ENCODE data around the gene ZNG1E. TPM values are rescaled to one million over a fixed set of nuclear protein-coding genes. Genes with fewer than 3 reads are reported as not detected.
A peak's percentile ranks its signal among the peaks of the same experiment; 100 is the strongest.
"Not testable (repeated sequence)": the region's sequence is repeated elsewhere in the genome, so short reads cannot be mapped to it uniquely, and the experiment has no call there.

Gene ZNG1E
- total RNA-seq: 10 to 100 TPM; 22.5 to 43.3 (median 38.7) TPM

GRCh38 chr9:65675589-65676021, at the start of gene ZNG1E:
Gene ZNG1E, plus strand, starts transcription at chr9:65675928. Its CDS starts 49 bp downstream, at chr9:65675977.
- not testable (repeated sequence) for DNase-seq (ENCODE audit: low spot score in 2 of 2); H3K9me3 ChIP-seq; H3K36me3 ChIP-seq; H3K4me1 ChIP-seq; H3K27me3 ChIP-seq
- Histone ChIP-seq H3K27ac (peak within 1 kb of the TSS in 3 of 4 donors; percentile 74 to 77 (median 75)), H3K4me3 (peak within 1 kb of the TSS; percentile 28 to 58 (median 52))
- 0% methylated on average over 2 of the region's 33 CpGs; no CpG with 5 or more reads in 1 of the 2 donors for WGBS, 2 donors

- not testable (repeated sequence) for H3K4me3 ChIP-seq; H3K27me3 ChIP-seq; H3K36me3 ChIP-seq; H3K9me3 ChIP-seq; H3K27ac ChIP-seq; DNase-seq (ENCODE audit: low spot score in 2 of 2); H3K4me1 ChIP-seq
- 82 to 83% methylated on average over 2 of the region's 2 CpGs for WGBS, 2 donors
Observed at GRCh38 chr9:65673579-65673978, 2.1 kb upstream of the ZNG1E start.

GRCh38 chr9:65675018-65675417, 710 bp upstream of the ZNG1E start:
- H3K36me3 ChIP-seq; DNase-seq (ENCODE audit: low spot score in 2 of 2); H3K4me1 ChIP-seq; H3K27ac ChIP-seq; H3K9me3 ChIP-seq; H3K27me3 ChIP-seq; H3K4me3 ChIP-seq: not testable (repeated sequence)
- WGBS, 2 donors: 33 to 40% methylated on average over 4 to 5 of the region's 5 CpGs

GRCh38 chr9:65676389-65676788, 661 bp downstream of the ZNG1E start:
- Histone ChIP-seq H3K27ac (peak overlapping the region in 2 of 4 donors; percentile 40 to 56), H3K4me3 (peak overlapping the region in 2 of 4 donors; percentile 21 to 33)
- H3K27me3 ChIP-seq; H3K4me1 ChIP-seq; DNase-seq (ENCODE audit: low spot score in 2 of 2); H3K9me3 ChIP-seq; H3K36me3 ChIP-seq: not testable (repeated sequence)
- WGBS, 2 donors: 0% methylated on average over 5 of the region's 11 CpGs; no CpG with 5 or more reads in 1 of the 2 donors

- not testable (repeated sequence) for H3K27me3 ChIP-seq; H3K36me3 ChIP-seq; H3K4me1 ChIP-seq; DNase-seq (ENCODE audit: low spot score in 2 of 2); H3K4me3 ChIP-seq; H3K27ac ChIP-seq; H3K9me3 ChIP-seq
- TF ChIP-seq CTCF (IDR thresholded peaks at IDR 0.05): peak in 2 of 5 experiments; percentile 8 to 28
- WGBS, 2 donors: 21 to 36% methylated on average over 3 of the region's 3 CpGs
Observed at GRCh38 chr9:65678533-65678932, 2.8 kb downstream of the ZNG1E start.

- H3K4me1 ChIP-seq; H3K27me3 ChIP-seq; H3K27ac ChIP-seq; DNase-seq (ENCODE audit: low spot score in 2 of 2); H3K36me3 ChIP-seq; H3K4me3 ChIP-seq; H3K9me3 ChIP-seq: not testable (repeated sequence)
- no CpG with 5 or more reads among the region's 2 CpGs for WGBS, 2 donors
Observed at GRCh38 chr9:65703550-65703949, 27.8 kb downstream of the ZNG1E start.

GRCh38 chr9:65714445-65714844, 38.7 kb downstream of the ZNG1E start:
- WGBS, 2 donors: 81 to 93% methylated on average over 3 of the region's 5 CpGs
- not testable (repeated sequence) for DNase-seq (ENCODE audit: low spot score in 2 of 2); H3K27me3 ChIP-seq; H3K4me3 ChIP-seq; H3K27ac ChIP-seq; H3K9me3 ChIP-seq; H3K4me1 ChIP-seq; H3K36me3 ChIP-seq

- DNase-seq (ENCODE audit: low spot score in 2 of 2); H3K27me3 ChIP-seq; H3K27ac ChIP-seq; H3K4me3 ChIP-seq; H3K36me3 ChIP-seq; H3K9me3 ChIP-seq; H3K4me1 ChIP-seq: not testable (repeated sequence)
- 20 to 31% methylated on average over 17 to 20 of the region's 38 CpGs for whole genome bisulfite sequencing, 2 donors
Observed at GRCh38 chr9:65737096-65737564, 61.4 kb downstream of the ZNG1E start, which contains the start of gene FOXD4L4. Gene FOXD4L4, plus strand, starts transcription at chr9:65737146. Its CDS starts 0 bp downstream, at chr9:65737146.

- H3K4me3 ChIP-seq; H3K4me1 ChIP-seq; DNase-seq (ENCODE audit: low spot score in 2 of 2); H3K27ac ChIP-seq; H3K27me3 ChIP-seq; H3K36me3 ChIP-seq; H3K9me3 ChIP-seq: not testable (repeated sequence)
- WGBS, 2 donors: no CpG with 5 or more reads among the region's 27 CpGs
Observed at GRCh38 chr9:65738133-65738532, 62.4 kb downstream of the ZNG1E start.

Other genes starting within 250 kb of the ZNG1E start
- gene FOXD4L4, start 61.2 kb downstream of the ZNG1E start, total RNA-seq: under 1 TPM in 3 of 4 donors, not detected in 1; 0.44 to 0.63 (median 0.60) TPM